DND-41 (cell line): ENCODE data around the gene RTRAF.

Experiments
- ATAC-seq: fragments of 200-7000 bp; cut with Tn5 transposase; 3 replicates; pipeline ENCODE4 v1.9.1; 2021; ENCODE audit warnings: low read depth; ENCODE audit not compliant: insufficient read depth
- DNase-seq: peaks from one replicate; pipeline ENCODE4 v3.0.0-alpha.2; 2020
- H2AFZ ChIP-seq: 2 replicates; pipeline ENCODE4 v1.6.0; 2012; ENCODE audit warnings: low read depth, low read length
- H3K27ac ChIP-seq: 2 replicates; pipeline ENCODE4 v1.5.1; 2012; ENCODE audit warnings: low read length, inconsistent platforms
- H3K27me3 ChIP-seq: fragments of 200-600 bp; sonication (generic); 2 replicates; pipeline ENCODE4 v1.6.0; 2012; ENCODE audit warnings: low read length, mild to moderate bottlenecking, inconsistent platforms; ENCODE audit not compliant: insufficient read depth, poor library complexity
- H3K36me3 ChIP-seq: 2 replicates; pipeline ENCODE4 v1.5.1; 2012; ENCODE audit warnings: low read length, inconsistent platforms; ENCODE audit not compliant: insufficient read depth
- H3K4me1 ChIP-seq: 2 replicates; pipeline ENCODE4 v1.5.1; 2012; ENCODE audit warnings: mild to moderate bottlenecking, low read length; ENCODE audit not compliant: insufficient read depth
- H3K4me2 ChIP-seq: 2 replicates; pipeline ENCODE4 v1.6.0; 2012; ENCODE audit warnings: mild to moderate bottlenecking, moderate library complexity, low read length, inconsistent platforms; ENCODE audit not compliant: insufficient read depth
- H3K4me3 ChIP-seq, 2 experiments: fragments of 200-600 bp in 1 of 2; shearing (Covaris generic) in 1 of 2; 2 replicates each; pipeline ENCODE4 v1.5.1; 2012 to 2016; ENCODE audit warnings: inconsistent platforms in 2 of 2, low read length in 2 of 2, mild to moderate bottlenecking in 2 of 2, low read depth in 1 of 2, moderate library complexity in 1 of 2
- H3K79me2 ChIP-seq: 2 replicates; pipeline ENCODE4 v1.6.0; 2012; ENCODE audit warnings: low read length, inconsistent platforms; ENCODE audit not compliant: insufficient read depth
- H3K9ac ChIP-seq: 2 replicates; pipeline ENCODE4 v1.6.0; 2012; ENCODE audit warnings: low read depth, mild to moderate bottlenecking, inconsistent platforms, low read length, moderate library complexity
- H3K9me3 ChIP-seq: 2 replicates; pipeline ENCODE4 v1.5.1; 2012; ENCODE audit warnings: low read length, moderate library complexity, mild to moderate bottlenecking, inconsistent platforms; ENCODE audit not compliant: insufficient read depth, severe bottlenecking
- H4K20me1 ChIP-seq: 2 replicates; pipeline ENCODE4 v1.6.0; 2012; ENCODE audit warnings: low read length; ENCODE audit not compliant: insufficient read depth
- CTCF ChIP-seq: IDR thresholded peaks from 2 replicates; pipeline ENCODE4 v1.5.1; 2012; ENCODE audit warnings: borderline replicate concordance, low read length, moderate library complexity, mild to moderate bottlenecking; ENCODE audit not compliant: poor library complexity, severe bottlenecking; ENCODE audit errors: extremely low read depth
- EZH2 ChIP-seq: IDR thresholded peaks from 3 replicates; pipeline ENCODE4 v1.6.1; 2012; ENCODE audit warnings: borderline replicate concordance, low read depth, mild to moderate bottlenecking, moderate library complexity, low read length, inconsistent platforms; ENCODE audit not compliant: severe bottlenecking

Gene RTRAF

DNA sequence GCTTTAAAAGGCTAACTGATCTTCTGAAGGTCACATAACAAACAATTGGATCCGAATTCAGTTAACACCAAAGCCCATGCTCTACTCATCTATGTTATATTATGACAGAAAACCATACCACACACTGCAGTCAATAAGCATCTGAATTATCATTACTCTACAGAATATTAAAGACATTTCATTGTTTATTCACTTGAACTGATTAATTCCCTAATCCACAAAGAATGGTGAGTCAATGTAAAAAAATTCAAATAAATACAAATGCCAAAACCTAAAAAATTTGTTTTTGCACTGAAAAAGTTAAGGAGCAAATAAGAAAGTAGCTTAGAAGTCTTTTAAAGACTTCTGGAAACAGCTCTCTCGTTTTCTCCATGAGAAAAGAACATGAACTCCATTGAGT is 65.8 kb downstream of the RTRAF start:
- H2AFZ ChIP-seq = no peak overlapping the region
- no peaks in the 10 kb centered on the region for H3K4me1 ChIP-seq
- no peak for TF ChIP-seq EZH2
- TF ChIP-seq CTCF = no peak
- H3K27ac ChIP-seq = no peak overlapping the region
- DNase-seq = no peak
- no peaks in the 10 kb centered on the region for H3K27me3 ChIP-seq
- ATAC-seq = no peak
- no peak overlapping the region for H3K4me3 ChIP-seq
- no peak overlapping the region for H3K9ac ChIP-seq
- H4K20me1 ChIP-seq = no peaks in the 10 kb centered on the region
- no peaks in the 10 kb centered on the region for H3K79me2 ChIP-seq
- H3K36me3 ChIP-seq = no peaks in the 10 kb centered on the region
- H3K4me2 ChIP-seq = no peak overlapping the region
- H3K9me3 ChIP-seq = no peaks in the 10 kb centered on the region

GRCh38 chr14:52058341-52058740 is 69.0 kb downstream of the RTRAF start:
- Histone ChIP-seq H4K20me1 (no peaks in the 10 kb centered on the region), H3K9me3 (no peaks in the 10 kb centered on the region), H3K9ac (no peak overlapping the region), H2AFZ (no peak overlapping the region), H3K4me3 (no peak overlapping the region), H3K4me2 (no peak overlapping the region), H3K27ac (no peak overlapping the region), H3K27me3 (no peaks in the 10 kb centered on the region), H3K4me1 (no peaks in the 10 kb centered on the region), H3K36me3 (no peaks in the 10 kb centered on the region), H3K79me2 (no peaks in the 10 kb centered on the region)
- no peak for DNase-seq
- ATAC-seq = no peak
- no peak for TF ChIP-seq EZH2
- no peak for TF ChIP-seq CTCF

DNA sequence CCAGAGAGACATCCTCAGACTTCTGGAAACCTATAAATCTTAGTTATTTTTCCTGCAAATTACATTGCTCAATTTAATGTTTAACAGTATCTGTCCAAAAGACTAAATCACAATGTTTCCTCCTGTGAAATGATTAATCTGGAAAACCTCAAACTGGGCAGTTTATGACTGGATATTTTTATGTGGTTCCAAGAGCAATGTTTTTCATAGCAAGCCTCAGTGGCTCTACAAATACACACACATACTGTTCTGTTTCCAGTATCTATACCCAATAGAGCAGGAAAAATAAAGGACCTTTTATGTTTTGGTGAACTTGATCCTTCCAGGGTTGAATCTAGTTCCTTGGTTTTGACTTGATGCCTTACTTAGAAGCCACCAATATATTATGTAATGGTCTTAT is 70.3 kb downstream of the RTRAF start:
- H3K4me3 ChIP-seq = no peak overlapping the region
- no peaks in the 10 kb centered on the region for H3K4me1 ChIP-seq
- H3K9me3 ChIP-seq = no peaks in the 10 kb centered on the region
- DNase-seq (no peak), ATAC-seq (no peak)
- H2AFZ ChIP-seq = no peak overlapping the region
- TF ChIP-seq CTCF (no peak), EZH2 (no peak)
- H3K27ac ChIP-seq = no peak overlapping the region
- no peaks in the 10 kb centered on the region for H4K20me1 ChIP-seq
- no peaks in the 10 kb centered on the region for H3K36me3 ChIP-seq
- no peak overlapping the region for H3K4me2 ChIP-seq
- no peaks in the 10 kb centered on the region for H3K27me3 ChIP-seq
- H3K79me2 ChIP-seq = no peaks in the 10 kb centered on the region
- no peak overlapping the region for H3K9ac ChIP-seq

DNA sequence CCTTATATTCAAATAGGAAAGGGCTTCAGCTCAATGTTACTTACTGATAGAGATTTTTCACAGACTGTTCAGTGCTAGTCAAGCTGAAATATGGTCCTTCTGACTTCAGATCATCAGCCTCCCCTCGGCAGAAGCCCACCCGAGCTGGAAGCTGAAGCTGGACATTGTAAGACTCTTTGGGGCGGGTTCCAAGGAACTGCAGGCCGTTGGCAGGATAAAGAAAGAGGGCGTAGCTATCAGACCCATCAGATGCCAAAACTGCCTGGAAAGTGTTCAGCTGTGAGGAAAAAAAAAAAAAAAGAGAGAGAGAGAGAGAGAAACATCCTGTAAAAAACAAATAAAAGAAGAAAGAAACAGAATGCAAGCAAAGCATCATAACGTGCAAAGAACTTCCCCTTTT is 70.7 kb downstream of the RTRAF start:
- H3K4me2 ChIP-seq = no peak overlapping the region
- TF ChIP-seq EZH2 (no peak), CTCF (no peak)
- no peak overlapping the region for H3K9ac ChIP-seq
- no peaks in the 10 kb centered on the region for H3K79me2 ChIP-seq
- H3K9me3 ChIP-seq = no peaks in the 10 kb centered on the region
- no peak for ATAC-seq
- no peaks in the 10 kb centered on the region for H3K27me3 ChIP-seq
- H3K36me3 ChIP-seq = no peaks in the 10 kb centered on the region
- no peak overlapping the region for H2AFZ ChIP-seq
- no peaks in the 10 kb centered on the region for H3K4me1 ChIP-seq
- H3K27ac ChIP-seq = no peak overlapping the region
- H4K20me1 ChIP-seq = no peaks in the 10 kb centered on the region
- H3K4me3 ChIP-seq = no peak overlapping the region
- DNase-seq = no peak
